Activated CD4-positive, alpha-beta T cell treated with anti-CD3 and anti-CD28 coated beads for 4 hours (primary cell): Measurements from ENCODE around the gene PTCD1.
"Not testable (repeated sequence)": the region's sequence is repeated elsewhere in the genome, so short reads cannot be mapped to it uniquely, and the experiment has no call there.

Source experiments
- DNase-seq, 2 donors: peaks; one replicate each; pipeline ENCODE4 v3.0.0-alpha.2; 2020

Gene PTCD1

GRCh38 chr7:99384523-99384922 is 54.1 kb downstream of the PTCD1 start:
- no peak for DNase-seq

- no peak for DNase-seq
These were observed 54.7 kb downstream of the PTCD1 start for GRCh38 chr7:99383791-99384370.

GRCh38 chr7:99383203-99383602 is 55.4 kb downstream of the PTCD1 start:
- DNase-seq, result no peak

- DNase-seq, result no peak
These were observed 56.9 kb downstream of the PTCD1 start for GRCh38 chr7:99381664-99382075.

- DNase-seq, result peak; percentile 86 to 91
These were observed 57.6 kb downstream of the PTCD1 start for GRCh38 chr7:99380823-99381663.

DNA sequence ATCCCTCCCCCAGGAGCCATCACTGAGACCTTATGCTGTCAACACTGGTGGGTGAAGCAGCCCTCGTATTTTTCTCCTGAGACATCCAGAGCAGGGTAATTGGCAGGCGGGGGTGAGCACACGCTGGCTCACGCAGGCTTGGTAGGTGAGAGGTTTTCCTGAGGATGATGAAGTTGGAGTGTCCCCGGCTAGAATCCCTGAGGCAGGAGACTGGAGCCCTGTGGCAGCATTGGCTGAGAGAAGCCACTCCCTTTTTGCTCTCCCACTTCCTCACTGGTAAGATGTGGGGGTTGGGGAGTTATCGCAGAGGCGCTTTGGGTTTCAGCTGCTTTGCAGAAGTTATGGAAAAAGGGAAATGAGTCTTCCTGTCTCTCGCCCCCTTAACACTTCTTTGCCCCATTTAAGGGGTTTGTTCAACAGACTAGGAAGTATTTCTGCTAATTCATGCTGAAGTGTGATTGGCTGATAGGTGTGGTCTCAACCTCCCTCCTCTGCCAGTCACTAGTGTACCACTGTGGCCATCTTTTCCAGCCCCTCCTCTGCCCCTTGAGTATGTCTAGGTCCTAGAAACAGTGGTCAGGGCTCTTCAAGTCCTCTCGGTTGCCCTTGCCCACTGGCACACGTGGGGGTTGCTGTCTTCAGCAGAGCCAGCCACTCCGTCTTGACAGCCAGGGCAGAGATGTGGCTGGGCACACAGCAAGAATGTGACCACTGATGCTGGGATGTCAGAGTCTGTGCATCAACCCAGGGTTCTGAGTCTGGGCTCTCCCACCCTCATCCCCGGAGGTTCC is 58.4 kb downstream of the PTCD1 start:
- peak in 1 of 2 donors; percentile 33 for DNase-seq

DNA sequence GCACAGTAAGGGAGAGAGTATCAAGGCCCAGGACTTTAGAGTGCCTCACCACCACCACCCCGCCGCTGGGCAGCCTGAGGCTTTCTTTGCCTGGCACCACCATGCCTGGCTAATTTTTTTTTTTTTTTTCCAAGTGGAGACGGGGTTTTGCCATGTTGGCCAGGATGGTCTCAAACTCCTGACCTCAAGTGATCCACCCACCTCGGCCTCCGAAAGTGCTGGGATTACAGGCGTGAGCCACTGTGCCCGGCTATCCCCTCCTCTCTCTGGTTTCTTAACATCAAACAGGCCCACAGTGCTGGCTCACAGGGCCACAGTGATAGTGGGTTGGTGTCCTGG is 58.9 kb downstream of the PTCD1 start:
- not testable (repeated sequence) for DNase-seq

GRCh38 chr7:99379043-99379577 is 59.5 kb downstream of the PTCD1 start:
- DNase-seq, result peak; percentile 49 to 53

DNA sequence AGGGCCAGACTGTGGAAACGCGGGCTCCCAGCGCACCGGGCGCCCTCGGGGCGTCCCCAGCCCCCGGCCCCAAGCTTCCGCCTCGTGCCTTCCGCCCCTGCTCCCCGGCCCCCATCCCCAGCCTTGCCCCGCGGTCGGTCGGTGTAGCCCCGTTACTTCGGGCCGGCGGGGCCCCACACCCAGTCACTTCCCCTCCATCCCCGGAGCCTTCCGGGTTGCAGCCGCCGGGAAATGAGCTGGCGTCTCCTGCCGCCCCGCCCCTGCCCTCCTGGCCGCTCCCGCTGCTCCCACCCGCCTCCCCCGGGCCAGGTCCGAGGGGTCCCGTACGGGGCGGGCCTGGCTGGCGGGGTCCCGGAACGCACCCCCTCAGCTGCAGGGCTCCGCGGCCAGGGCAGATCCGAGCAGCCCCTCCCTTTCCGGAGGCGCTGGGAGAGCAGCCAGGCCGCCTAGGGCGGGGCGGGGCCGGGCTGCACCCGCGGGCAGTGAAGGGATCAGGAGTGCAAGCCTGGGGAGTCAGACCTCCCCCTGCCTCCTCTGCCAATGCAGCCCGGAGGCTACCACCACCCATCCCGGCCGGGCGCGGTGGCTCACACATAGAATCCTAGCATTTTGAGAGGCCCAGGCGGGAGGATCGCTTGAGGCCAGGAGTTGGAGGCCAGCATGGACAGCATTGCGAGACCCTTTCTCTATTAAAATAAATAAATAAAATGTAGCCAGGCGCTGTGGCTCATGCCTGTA is 63.4 kb downstream of the PTCD1 start:
- DNase-seq, result peak; percentile 47 to 61

DNA sequence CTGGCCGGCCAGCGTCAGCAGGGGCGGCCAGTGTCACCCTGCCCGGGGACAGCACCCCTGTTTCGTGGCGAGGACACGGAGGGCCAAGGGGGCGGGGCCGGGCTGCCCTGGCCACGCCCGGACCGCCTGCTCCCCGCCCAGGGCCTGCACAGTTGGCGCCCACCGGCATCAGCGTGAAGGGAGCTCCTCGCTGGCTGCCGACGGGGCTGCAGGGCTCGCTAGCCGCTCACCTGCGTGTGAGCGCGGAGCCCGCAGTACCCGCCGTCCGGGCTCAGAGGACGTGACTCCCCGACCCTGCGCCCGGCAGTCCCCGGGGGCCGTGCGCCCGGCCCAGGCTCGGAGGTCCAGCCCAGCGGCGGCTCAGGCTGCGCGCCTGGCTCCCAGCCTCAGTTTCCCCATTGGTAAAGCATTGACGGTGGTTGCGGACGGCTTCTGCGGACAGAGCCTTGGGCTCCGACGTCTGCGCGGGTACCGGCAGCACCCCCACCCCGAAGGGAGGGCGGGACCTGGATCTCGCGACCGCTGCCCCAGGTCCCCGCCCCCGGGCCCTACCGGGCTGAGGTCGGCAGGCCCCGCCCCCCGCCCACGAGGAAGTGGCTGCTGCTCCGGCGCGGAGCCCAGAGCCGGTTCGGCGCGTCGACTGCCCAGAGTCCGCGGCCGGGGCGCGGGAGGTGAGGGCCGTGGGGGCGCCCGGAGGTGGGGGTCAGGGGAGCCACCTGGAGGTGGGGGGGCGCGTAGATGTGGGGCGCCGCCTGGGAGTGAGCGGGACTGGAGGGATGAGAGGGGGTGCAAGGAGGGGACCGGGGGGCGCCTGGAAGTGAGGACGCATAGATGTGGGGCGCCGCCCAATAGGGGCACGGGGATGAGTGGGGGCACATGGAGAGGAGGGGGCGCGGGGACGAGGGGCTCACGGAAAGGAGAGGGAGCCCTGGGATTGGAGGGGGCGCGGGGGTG is 64.2 kb downstream of the PTCD1 start, which contains the start of gene ARPC1B:
TSS of gene ARPC1B (plus strand) at position 620 of the 954 bp plus-strand sequence. CDS start 10,985 bp downstream, outside the sequence.
- peak; percentile 84 to 91 for DNase-seq

GRCh38 chr7:99373091-99374066 is 65.2 kb downstream of the PTCD1 start:
- no peak for DNase-seq

- DNase-seq, result no peak
These were observed 66.1 kb downstream of the PTCD1 start for GRCh38 chr7:99372275-99373090.

DNA sequence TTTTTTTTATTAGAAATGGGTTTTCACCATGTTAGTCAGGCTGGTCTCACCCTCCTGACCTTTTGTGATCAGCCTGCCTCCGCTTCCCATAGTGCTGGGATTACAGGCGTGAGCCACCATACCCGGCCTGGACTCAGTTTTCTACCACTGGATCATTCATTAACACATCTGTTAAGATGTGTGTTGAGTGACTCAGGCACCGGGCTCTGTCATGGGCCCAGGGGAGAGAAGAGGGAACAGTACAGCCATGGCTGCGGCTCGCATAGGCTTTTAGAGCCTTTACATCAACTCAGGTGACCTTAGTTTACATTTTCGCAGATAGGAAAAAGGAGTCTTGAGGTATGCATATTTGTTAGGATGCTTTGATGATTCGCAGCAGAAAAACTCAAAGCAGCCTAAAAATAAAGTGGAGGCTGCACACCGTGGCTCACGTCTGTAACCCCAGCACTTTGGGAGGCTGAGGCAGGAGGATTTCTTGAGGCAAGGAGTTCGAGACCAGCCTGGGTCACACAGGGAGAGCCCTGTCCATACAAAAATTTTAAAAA is 67.2 kb downstream of the PTCD1 start:
- no peak for DNase-seq

DNA sequence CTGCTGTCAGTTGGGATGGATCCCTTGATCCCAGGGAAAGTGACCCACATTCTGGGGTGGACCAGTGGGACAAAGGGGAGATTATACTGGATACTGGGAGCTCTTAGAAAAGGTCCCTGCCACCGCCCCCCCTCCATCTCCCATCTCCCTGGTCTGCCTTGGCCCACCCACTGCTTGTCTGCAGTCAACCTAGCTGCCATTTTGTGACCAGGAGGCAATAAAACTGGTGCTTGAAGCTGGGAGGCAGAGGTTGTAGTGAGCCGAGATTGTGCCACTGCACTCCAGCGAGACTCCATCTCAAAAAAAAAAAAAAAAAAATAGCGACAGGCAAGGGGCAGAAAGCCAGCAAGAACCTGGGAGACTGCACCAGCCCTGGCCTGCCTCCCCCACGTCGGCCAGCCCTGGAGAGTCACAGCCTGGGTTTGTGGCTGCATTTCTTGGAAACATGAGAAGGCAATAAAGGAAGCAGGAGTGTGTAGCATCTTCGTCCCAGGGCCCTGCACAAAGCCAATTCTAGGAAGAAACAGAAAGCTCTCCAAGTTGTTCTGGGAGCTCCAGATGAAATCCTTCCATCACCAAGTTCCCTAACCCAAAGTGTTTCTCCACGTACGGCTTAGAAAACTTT is 68.7 kb downstream of the PTCD1 start:
- no peak for DNase-seq

DNA sequence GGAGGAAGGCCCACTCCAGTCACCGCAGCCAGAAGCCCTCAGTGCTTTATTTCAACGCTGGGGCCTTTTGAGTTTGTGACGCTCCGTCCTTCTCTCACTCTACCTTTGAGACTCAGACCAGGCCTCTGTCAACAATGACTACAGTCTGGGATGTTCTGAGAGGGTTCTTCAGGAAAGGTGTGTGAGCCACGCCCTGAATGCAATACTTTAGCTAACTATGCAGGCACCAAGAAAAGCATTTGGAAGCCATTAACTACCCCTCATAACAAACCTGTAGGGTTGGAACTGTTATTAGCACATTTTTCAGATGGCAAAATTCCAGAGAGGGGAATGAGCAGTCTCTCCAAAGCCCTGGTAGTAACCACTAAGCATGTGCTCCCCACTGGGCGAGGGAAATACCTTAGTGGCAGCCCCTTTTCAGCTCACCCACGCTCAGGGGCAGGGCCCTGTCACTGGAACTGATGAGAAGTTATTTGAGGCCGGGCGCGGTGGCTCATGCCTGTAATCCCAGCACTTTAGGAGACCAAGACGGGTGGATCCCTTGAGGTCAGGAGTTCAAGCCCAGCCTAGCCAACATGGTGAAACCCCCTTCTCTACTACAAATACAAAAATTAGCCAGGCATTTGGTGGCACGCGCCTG is 69.7 kb downstream of the PTCD1 start:
- DNase-seq, result no peak
